LNCaP clone FGC (cell line): ENCODE results near the gene SASH1.

ENCODE experiments used
- DNase-seq: peaks from one replicate; pipeline ENCODE4 v3.0.0-alpha.2; 2011; ENCODE audit warnings: low read depth
- H3K4me3 ChIP-seq: 2 replicates; pipeline ENCODE4 v1.5.1; 2011; ENCODE audit warnings: mild to moderate bottlenecking, low read depth, low read length, control low read depth
- CTCF ChIP-seq: IDR thresholded peaks from 2 replicates; pipeline ENCODE4 v1.5.1; 2012; ENCODE audit warnings: mild to moderate bottlenecking; ENCODE audit not compliant: control insufficient read depth, insufficient read depth; ENCODE audit errors: extremely low read depth

Gene SASH1

GRCh38 chr6:148521158-148521557 lies 178.5 kb downstream of the SASH1 start:
- no peak overlapping the region for H3K4me3 ChIP-seq
- TF ChIP-seq CTCF = no peak
- DNase-seq = peak; percentile 70

GRCh38 chr6:148521586-148521985 lies 178.9 kb downstream of the SASH1 start:
- H3K4me3 ChIP-seq = no peak overlapping the region
- no peak for DNase-seq

GRCh38 chr6:148523048-148523447 lies 180.4 kb downstream of the SASH1 start:
- DNase-seq = no peak
- TF ChIP-seq CTCF = no peak
- no peak overlapping the region for H3K4me3 ChIP-seq

More at GRCh38 chr6:148521586-148521985, 178.9 kb downstream of the SASH1 start:
- TF ChIP-seq CTCF = no peak

GRCh38 chr6:148523551-148523950 lies 180.9 kb downstream of the SASH1 start:
- H3K4me3 ChIP-seq = no peak overlapping the region
- DNase-seq = no peak
- no peak for TF ChIP-seq CTCF

- TF ChIP-seq CTCF = no peak
- no peak overlapping the region for H3K4me3 ChIP-seq
- DNase-seq = no peak
Observed at GRCh38 chr6:148524471-148524882, 181.8 kb downstream of the SASH1 start.

- TF ChIP-seq CTCF = no peak
- no peak for DNase-seq
- H3K4me3 ChIP-seq = no peak overlapping the region
Observed at GRCh38 chr6:148524976-148525375, 182.3 kb downstream of the SASH1 start.

GRCh38 chr6:148525453-148525852 lies 182.8 kb downstream of the SASH1 start:
- H3K4me3 ChIP-seq = no peak overlapping the region
- no peak for TF ChIP-seq CTCF
- no peak for DNase-seq
